ENCODE data around the gene NTRK3. TPM values are rescaled to one million over a fixed set of nuclear protein-coding genes. Genes with fewer than 3 reads are reported as not detected.

The NTRK3 gene
- total RNA-seq, 6 experiments from 2014 or later, result 0.02 TPM; not detected in 5

GRCh38 chr15:88090481-88091011 is 166.0 kb downstream of the NTRK3 start:
- H3K36me3 Mint-ChIP-seq (ENCODE audit: low read depth), result no peaks in the 10 kb centered on the region
- no peak overlapping the region for H3K4me3 Mint-ChIP-seq
- H3K27ac Mint-ChIP-seq, result no peak overlapping the region
- H3K27me3 Mint-ChIP-seq (ENCODE audit: insufficient read depth), result no peaks in the 10 kb centered on the region; the same call in none of the 2 replicates
- H3K9me3 Mint-ChIP-seq, result peaks cover 3% of the 10 kb centered on the region
- TF ChIP-seq, protein P1, sequence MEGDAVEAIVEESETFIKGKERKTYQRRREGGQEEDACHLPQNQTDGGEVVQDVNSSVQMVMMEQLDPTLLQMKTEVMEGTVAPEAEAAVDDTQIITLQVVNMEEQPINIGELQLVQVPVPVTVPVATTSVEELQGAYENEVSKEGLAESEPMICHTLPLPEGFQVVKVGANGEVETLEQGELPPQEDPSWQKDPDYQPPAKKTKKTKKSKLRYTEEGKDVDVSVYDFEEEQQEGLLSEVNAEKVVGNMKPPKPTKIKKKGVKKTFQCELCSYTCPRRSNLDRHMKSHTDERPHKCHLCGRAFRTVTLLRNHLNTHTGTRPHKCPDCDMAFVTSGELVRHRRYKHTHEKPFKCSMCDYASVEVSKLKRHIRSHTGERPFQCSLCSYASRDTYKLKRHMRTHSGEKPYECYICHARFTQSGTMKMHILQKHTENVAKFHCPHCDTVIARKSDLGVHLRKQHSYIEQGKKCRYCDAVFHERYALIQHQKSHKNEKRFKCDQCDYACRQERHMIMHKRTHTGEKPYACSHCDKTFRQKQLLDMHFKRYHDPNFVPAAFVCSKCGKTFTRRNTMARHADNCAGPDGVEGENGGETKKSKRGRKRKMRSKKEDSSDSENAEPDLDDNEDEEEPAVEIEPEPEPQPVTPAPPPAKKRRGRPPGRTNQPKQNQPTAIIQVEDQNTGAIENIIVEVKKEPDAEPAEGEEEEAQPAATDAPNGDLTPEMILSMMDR (IDR thresholded peaks at IDR 0.05), result no peak
- no peak for DNase-seq
- H3K4me1 Mint-ChIP-seq (ENCODE audit: low read depth), result no peaks in the 10 kb centered on the region

DNA sequence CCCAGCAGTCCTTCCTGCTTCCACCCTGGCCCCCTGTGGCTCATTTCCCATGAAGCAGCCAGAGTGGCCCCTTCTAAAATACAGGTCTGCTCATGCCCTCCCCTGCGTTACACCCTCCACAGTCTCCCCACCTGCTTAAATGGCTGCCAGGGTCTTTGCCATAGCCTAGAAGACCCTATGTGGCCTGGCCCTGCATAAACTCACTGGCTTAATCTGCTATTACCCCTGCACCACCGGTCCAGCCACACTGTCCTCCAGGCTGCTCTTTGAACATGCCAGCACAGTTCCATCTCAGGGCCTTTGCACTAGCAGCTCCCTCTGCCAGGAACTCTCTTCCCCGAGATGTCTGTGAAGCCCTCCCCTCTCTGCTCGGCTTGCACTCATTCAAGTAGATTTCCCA is 166.8 kb downstream of the NTRK3 start:
- Mint-ChIP-seq H3K4me3 (no peak overlapping the region), H3K27ac (no peak overlapping the region), H3K9me3 (peaks cover 5% of the 10 kb centered on the region), H3K27me3 (ENCODE audit: insufficient read depth) (no peaks in the 10 kb centered on the region; the same call in none of the 2 replicates), H3K36me3 (ENCODE audit: low read depth) (no peaks in the 10 kb centered on the region), H3K4me1 (ENCODE audit: low read depth) (no peaks in the 10 kb centered on the region)
- TF ChIP-seq, protein P1 (IDR thresholded peaks at IDR 0.05), result no peak
- no peak for DNase-seq

DNA sequence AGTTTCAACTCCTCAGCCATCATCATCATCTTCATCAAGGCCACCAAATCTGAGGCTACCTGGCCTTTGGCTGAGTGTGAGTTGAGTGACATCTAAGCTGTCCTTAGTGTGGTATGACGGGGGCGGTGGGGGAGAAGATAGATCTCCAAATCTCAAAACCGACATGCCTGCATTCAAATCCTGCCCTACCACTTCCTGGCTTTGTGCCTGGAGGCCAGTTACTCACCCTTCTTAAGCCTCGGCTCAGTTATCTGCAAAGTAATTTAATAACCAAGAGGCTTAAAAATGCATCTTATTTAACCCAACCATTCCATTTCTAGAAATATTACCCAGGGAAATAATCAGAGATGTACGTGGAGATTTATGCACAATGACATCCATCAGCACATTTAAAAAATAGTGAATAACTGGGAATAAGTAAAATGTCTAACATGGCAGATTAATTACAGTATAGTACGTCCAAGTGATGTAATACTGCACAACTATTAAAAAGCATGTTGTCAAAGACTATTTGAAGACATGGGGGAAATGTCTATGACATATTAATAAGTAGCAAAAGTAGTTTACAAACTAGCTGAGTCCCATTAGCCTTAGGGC is 167.4 kb downstream of the NTRK3 start:
- no peak for DNase-seq
- Mint-ChIP-seq H3K4me1 (ENCODE audit: low read depth) (no peaks in the 10 kb centered on the region), H3K4me3 (no peak overlapping the region), H3K27me3 (ENCODE audit: insufficient read depth) (no peaks in the 10 kb centered on the region; the same call in none of the 2 replicates), H3K9me3 (peaks cover 10% of the 10 kb centered on the region), H3K36me3 (ENCODE audit: low read depth) (no peaks in the 10 kb centered on the region), H3K27ac (no peak overlapping the region)
- TF ChIP-seq, protein P1 (IDR thresholded peaks at IDR 0.05), result no peak

- peaks cover 28% of the 10 kb centered on the region for H3K9me3 Mint-ChIP-seq
- H3K4me1 Mint-ChIP-seq (ENCODE audit: low read depth), result no peaks in the 10 kb centered on the region
Measured at GRCh38 chr15:88083811-88084760, 172.5 kb downstream of the NTRK3 start.

GRCh38 chr15:88080616-88081015 is 175.9 kb downstream of the NTRK3 start:
- Mint-ChIP-seq H3K4me3 (no peak overlapping the region), H3K4me1 (ENCODE audit: low read depth) (no peaks in the 10 kb centered on the region), H3K27ac (no peak overlapping the region), H3K9me3 (peaks cover 45% of the 10 kb centered on the region), H3K36me3 (ENCODE audit: low read depth) (no peaks in the 10 kb centered on the region), H3K27me3 (ENCODE audit: insufficient read depth) (no peaks in the 10 kb centered on the region)
- TF ChIP-seq, protein P1 (IDR thresholded peaks at IDR 0.05), result no peak
- no peak for DNase-seq

More at GRCh38 chr15:88083811-88084760, 172.5 kb downstream of the NTRK3 start:
- TF ChIP-seq, protein P1 (IDR thresholded peaks at IDR 0.05), result no peak
- DNase-seq, result no peak
- H3K36me3 Mint-ChIP-seq (ENCODE audit: low read depth), result no peaks in the 10 kb centered on the region
- no peak overlapping the region for H3K27ac Mint-ChIP-seq
- H3K4me3 Mint-ChIP-seq, result no peak overlapping the region
- no peaks in the 10 kb centered on the region; the same call in none of the 2 replicates for H3K27me3 Mint-ChIP-seq (ENCODE audit: insufficient read depth)

All from HFFc6 (cell line).